Measurements from ENCODE around the gene HMG20A. TPM values are rescaled to one million over a fixed set of nuclear protein-coding genes. Genes with fewer than 3 reads are reported as not detected.

HMG20A gene
- total and polyA plus RNA-seq, 2 of the 13 experiments (the other 11 are each of a cell fraction or from before 2014, with no cell fraction given) = 28.0 to 35.2 TPM

GRCh38 chr15:77419836-77420609 lies 665 bp upstream of the HMG20A start, which contains the start of gene PEAK1 (continued):
- no peak for TF ChIP-seq RELA (CRISPR knock-in tag; IDR thresholded peaks at IDR 0.05)
- TF ChIP-seq FOXP4 (CRISPR knock-in tag; IDR thresholded peaks at IDR 0.05) = no peak
- TF ChIP-seq ZNF761 (CRISPR knock-in tag; conservative IDR thresholded peaks at IDR 0.05) = no peak
- TF ChIP-seq CENPBD1 (CRISPR knock-in tag; IDR thresholded peaks at IDR 0.05; ENCODE audit: borderline replicate concordance, low read depth) = 0 out of 2 replicates have a peak, but pooled peaks have one; percentile 68
- no peak for TF ChIP-seq CENPX (CRISPR knock-in tag; IDR thresholded peaks at IDR 0.05)
- TF ChIP-seq CSRNP1 (CRISPR knock-in tag; IDR thresholded peaks at IDR 0.05) = no peak
- TF ChIP-seq NFIC (IDR thresholded peaks at IDR 0.05; ENCODE audit: low read length) = no peak
- no peak for TF ChIP-seq PRPF4 (IDR thresholded peaks at IDR 0.05; ENCODE audit: low read depth, low read length, poor library complexity, severe bottlenecking)
- TF ChIP-seq ZNF441 (CRISPR knock-in tag; IDR thresholded peaks at IDR 0.05; ENCODE audit: borderline replicate concordance) = no peak
- TF ChIP-seq NFE2L2 (IDR thresholded peaks at IDR 0.05; ENCODE audit: low read length) = no peak
- no peak for TF ChIP-seq TCF12 (IDR thresholded peaks at IDR 0.05)
- no peak for TF ChIP-seq TCF12 (CRISPR knock-in tag; IDR thresholded peaks at IDR 0.05)
- TF ChIP-seq GTF3A (CRISPR knock-in tag; conservative IDR thresholded peaks at IDR 0.05) = no peak
- TF ChIP-seq NR2F2 (IDR thresholded peaks at IDR 0.05; ENCODE audit: borderline replicate concordance, low read depth) = no peak
- TF ChIP-seq ZHX2 (IDR thresholded peaks at IDR 0.05; ENCODE audit: low read depth) = no peak
- TF ChIP-seq ZHX2 (CRISPR knock-in tag; IDR thresholded peaks at IDR 0.05; ENCODE audit: borderline replicate concordance) = no peak
- no peak for TF ChIP-seq ZC3H4 (CRISPR knock-in tag; IDR thresholded peaks at IDR 0.05; ENCODE audit: borderline replicate concordance)
- no peak for TF ChIP-seq ZNF468 (CRISPR knock-in tag; IDR thresholded peaks at IDR 0.05)
- no peak for TF ChIP-seq ZNF446 (CRISPR knock-in tag; IDR thresholded peaks at IDR 0.05)
- TF ChIP-seq ARHGAP35 (CRISPR knock-in tag; IDR thresholded peaks at IDR 0.05; ENCODE audit: borderline replicate concordance) = no peak
- TF ChIP-seq ADNP (CRISPR knock-in tag; IDR thresholded peaks at IDR 0.05) = no peak

Measured in HepG2 (cell line).